GM06990 (cell line): ENCODE results near the gene FBXO31.
A peak's percentile ranks its signal among the peaks of the same experiment; 100 is the strongest.

Source experiments
- DNase-seq: peaks from one replicate; pipeline ENCODE4 v3.0.0-alpha.2; 2011; ENCODE audit not compliant: insufficient read length; ENCODE audit errors: extremely low read depth
- H3K27me3 ChIP-seq: replicated peaks from 2 replicates; pipeline ENCODE4 v1.6.0; 2011; ENCODE audit warnings: low read length; ENCODE audit not compliant: control insufficient read depth, insufficient read depth
- H3K36me3 ChIP-seq: 2 replicates; pipeline ENCODE4 v1.5.1; 2011; ENCODE audit warnings: low read length; ENCODE audit not compliant: control insufficient read depth, insufficient read depth
- H3K4me3 ChIP-seq: replicated peaks from 2 replicates; pipeline ENCODE4 v1.5.1; 2011; ENCODE audit warnings: low read depth, mild to moderate bottlenecking, control low read depth, low read length
- TF ChIP-seq, protein P1 (sequence below): IDR thresholded peaks from 2 replicates; pipeline ENCODE4 v1.5.1; 2011; ENCODE audit warnings: low read length, control low read depth, mild to moderate bottlenecking, inconsistent platforms; ENCODE audit not compliant: insufficient read depth, poor library complexity, severe bottlenecking

FBXO31 gene

DNA sequence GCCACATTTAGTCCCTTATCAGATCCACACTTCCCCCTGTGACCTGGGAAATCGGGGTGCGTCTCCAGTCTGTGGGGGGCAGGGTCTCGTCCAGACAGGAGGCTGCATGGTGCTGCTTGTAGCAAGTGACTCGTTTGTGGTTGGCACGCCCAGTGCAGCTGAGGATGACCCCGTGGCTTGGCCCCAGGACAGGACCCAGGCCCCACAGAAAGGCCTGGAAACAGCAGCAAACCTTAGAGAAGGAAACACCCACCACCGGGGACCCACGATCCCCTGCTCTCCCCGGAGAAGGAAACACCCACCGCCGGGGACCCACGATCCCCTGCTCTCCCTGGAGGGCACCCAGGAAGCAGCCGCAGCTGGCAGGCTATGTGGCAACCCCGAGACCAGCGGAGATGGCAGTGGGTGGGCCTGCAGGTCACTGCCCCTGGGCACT lies 58.1 kb downstream of the FBXO31 start:
- Histone ChIP-seq H3K27me3 (no peaks in the 10 kb centered on the region), H3K36me3 (peaks cover 13% of the 10 kb centered on the region), H3K4me3 (no peak overlapping the region)
- DNase-seq: no peak
- TF ChIP-seq, protein P1, sequence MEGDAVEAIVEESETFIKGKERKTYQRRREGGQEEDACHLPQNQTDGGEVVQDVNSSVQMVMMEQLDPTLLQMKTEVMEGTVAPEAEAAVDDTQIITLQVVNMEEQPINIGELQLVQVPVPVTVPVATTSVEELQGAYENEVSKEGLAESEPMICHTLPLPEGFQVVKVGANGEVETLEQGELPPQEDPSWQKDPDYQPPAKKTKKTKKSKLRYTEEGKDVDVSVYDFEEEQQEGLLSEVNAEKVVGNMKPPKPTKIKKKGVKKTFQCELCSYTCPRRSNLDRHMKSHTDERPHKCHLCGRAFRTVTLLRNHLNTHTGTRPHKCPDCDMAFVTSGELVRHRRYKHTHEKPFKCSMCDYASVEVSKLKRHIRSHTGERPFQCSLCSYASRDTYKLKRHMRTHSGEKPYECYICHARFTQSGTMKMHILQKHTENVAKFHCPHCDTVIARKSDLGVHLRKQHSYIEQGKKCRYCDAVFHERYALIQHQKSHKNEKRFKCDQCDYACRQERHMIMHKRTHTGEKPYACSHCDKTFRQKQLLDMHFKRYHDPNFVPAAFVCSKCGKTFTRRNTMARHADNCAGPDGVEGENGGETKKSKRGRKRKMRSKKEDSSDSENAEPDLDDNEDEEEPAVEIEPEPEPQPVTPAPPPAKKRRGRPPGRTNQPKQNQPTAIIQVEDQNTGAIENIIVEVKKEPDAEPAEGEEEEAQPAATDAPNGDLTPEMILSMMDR: no peak

- H3K27me3 ChIP-seq: no peaks in the 10 kb centered on the region
- TF ChIP-seq, protein P1: peak; percentile 85
- peaks cover 9% of the 10 kb centered on the region for H3K36me3 ChIP-seq
- no peak for DNase-seq
- H3K4me3 ChIP-seq: no peak overlapping the region
Measured at GRCh38 chr16:87324411-87325275, 58.9 kb downstream of the FBXO31 start.

GRCh38 chr16:87323727-87324410 lies 59.7 kb downstream of the FBXO31 start:
- H3K36me3 ChIP-seq: peaks cover 9% of the 10 kb centered on the region
- DNase-seq: no peak
- no peak overlapping the region for H3K4me3 ChIP-seq
- H3K27me3 ChIP-seq: no peaks in the 10 kb centered on the region
- TF ChIP-seq, protein P1: no peak

DNA sequence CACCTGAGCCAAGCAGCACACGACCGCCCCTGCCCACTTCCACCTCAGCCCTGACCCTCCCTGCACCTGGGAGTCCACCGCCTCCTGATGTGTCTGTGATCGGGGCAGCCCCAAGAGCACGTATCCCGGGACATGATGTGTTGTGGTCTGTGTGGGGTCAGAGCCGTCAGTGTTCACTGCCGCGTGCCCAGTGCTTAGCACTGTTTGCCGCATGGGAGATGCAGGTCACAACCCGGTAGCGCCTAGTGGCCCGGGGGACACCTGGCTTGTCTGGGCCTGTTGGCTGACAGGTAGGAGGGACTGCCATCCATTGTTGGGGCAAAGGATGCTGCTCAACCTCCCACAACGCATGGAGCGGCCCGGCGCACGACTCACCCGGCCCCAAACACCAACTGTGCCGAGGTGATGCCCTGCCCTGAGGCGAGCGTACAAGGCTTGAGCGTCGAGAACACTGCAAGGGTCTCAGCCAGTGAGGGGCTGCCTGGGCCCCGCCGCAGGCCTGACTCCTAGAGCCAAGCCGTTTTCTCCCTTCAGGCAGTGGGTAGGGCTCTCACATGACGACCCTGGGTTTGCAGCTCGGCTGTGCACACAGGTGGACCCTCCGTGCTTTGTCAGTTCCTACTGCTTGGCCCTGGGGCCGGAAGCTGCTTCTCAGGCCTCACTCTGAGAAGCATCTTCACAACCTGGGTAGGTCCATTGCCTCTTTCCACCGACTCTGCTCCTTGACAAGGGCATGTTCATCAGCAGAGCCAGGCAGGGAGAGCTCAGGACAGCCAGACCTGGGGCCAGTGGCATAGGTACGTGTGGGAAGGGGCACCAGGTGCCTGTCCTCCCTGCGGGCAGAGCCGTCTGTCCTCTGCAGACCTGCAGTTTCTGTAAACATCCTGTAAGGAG lies 60.5 kb downstream of the FBXO31 start:
- DNase-seq: no peak
- Histone ChIP-seq H3K4me3 (no peak overlapping the region), H3K36me3 (peaks cover 6% of the 10 kb centered on the region), H3K27me3 (no peaks in the 10 kb centered on the region)
- TF ChIP-seq, protein P1: no peak

- Histone ChIP-seq H3K27me3 (no peaks in the 10 kb centered on the region), H3K36me3 (peaks cover 6% of the 10 kb centered on the region), H3K4me3 (no peak overlapping the region)
- TF ChIP-seq, protein P1: no peak
- DNase-seq: no peak
Measured at GRCh38 chr16:87322360-87322759, 61.2 kb downstream of the FBXO31 start.
